MCF 10A (cell line): ENCODE results near the gene RPS15A. TPM values are rescaled to one million over a fixed set of nuclear protein-coding genes. Genes with fewer than 3 reads are reported as not detected.

Experiments
- BruUV-seq: library from RNA; stranded (reverse); fragments of 400-500 nt; replicated peaks from 2 replicates; lab custom pipeline; 2021; lab: Mats Ljungman, UMichigan
- CTCF ChIA-PET: fragments of 300-600 bp; sonication (Branson Sonifier 250); formaldehyde crosslinking; extraction: SDS; loops from one replicate; lab custom pipeline; 2021; ENCODE audit warnings: antibody characterized with exemption, inconsistent platforms; lab: Yijun Ruan, JAX
- POLR2A ChIA-PET: fragments of 300-600, 350-650 bp; sonication (Branson Sonifier 250); formaldehyde crosslinking; extraction: SDS; loops from one replicate; lab custom pipeline; 2020; ENCODE audit warnings: antibody characterized with exemption, inconsistent platforms; lab: Yijun Ruan, JAX
- DNase-seq: peaks from one replicate; pipeline ENCODE4 v3.0.0-alpha.2; 2018; ENCODE audit not compliant: unreplicated experiment
- H3K27ac Mint-ChIP-seq: one replicate; pipeline ENCODE4 v1.8.0; 2022; ENCODE audit warnings: mild to moderate bottlenecking, low read depth, mixed read lengths; ENCODE audit not compliant: unreplicated experiment
- H3K27me3 Mint-ChIP-seq: one replicate; pipeline ENCODE4 v1.8.0; 2022; ENCODE audit warnings: mixed read lengths; ENCODE audit not compliant: insufficient read depth, unreplicated experiment
- H3K36me3 Mint-ChIP-seq: one replicate; pipeline ENCODE4 v1.8.0; 2022; ENCODE audit warnings: mild to moderate bottlenecking, moderate library complexity, mixed read lengths; ENCODE audit not compliant: insufficient read depth, unreplicated experiment
- H3K4me1 Mint-ChIP-seq: one replicate; pipeline ENCODE4 v1.8.0; 2022; ENCODE audit warnings: mixed read lengths; ENCODE audit not compliant: insufficient read depth, unreplicated experiment
- H3K4me3 Mint-ChIP-seq: one replicate; pipeline ENCODE4 v1.8.0; 2022; ENCODE audit warnings: mild to moderate bottlenecking, moderate library complexity, mixed read lengths; ENCODE audit not compliant: unreplicated experiment
- H3K9me3 Mint-ChIP-seq: one replicate; pipeline ENCODE4 v1.8.0; 2022; ENCODE audit warnings: mixed read lengths; ENCODE audit not compliant: unreplicated experiment
- CTCF ChIP-seq: fragments of 200-600 bp; IDR thresholded peaks from one replicate; pipeline ENCODE4 v1.8.0; 2022; ENCODE audit warnings: antibody characterized with exemption, mild to moderate bottlenecking; ENCODE audit not compliant: unreplicated experiment
- intact Hi-C: fragments of 100-400 bp; cut with micrococcal nuclease; formaldehyde crosslinking; loops from 2 replicates; pipeline ENCODE4 v1.14.1; 2022
- total RNA-seq: library from RNA; stranded (reverse); gene quantifications from 2 replicates; pipeline ENCODE4 v1.2.3, GENCODE V29; 2022

The RPS15A gene
- total RNA-seq, 1 experiment from 2014 or later, result 1,431 TPM

- TF ChIP-seq CTCF, result no peak
- ChIA-PET CTCF (interaction anchor here (0.6 to 1.2 kb wide), 4 partner anchors 13 to 41 kb away, joined by 3 to 5 read pairs (median 4); no protein-coding TSS in a partner anchor), POLR2A (interaction anchor here (0.7 to 1.2 kb wide), 2 partner anchors 17 to 128 kb away, joined by 3 to 4 read pairs; no protein-coding TSS in a partner anchor)
- no TSS peak for BruUV-seq
- no peak for DNase-seq
- H3K4me3 Mint-ChIP-seq, result no peak overlapping the region
- no peaks in the 10 kb centered on the region for H3K27me3 Mint-ChIP-seq
- peaks cover 8% of the 10 kb centered on the region for H3K4me1 Mint-ChIP-seq
- intact Hi-C loops, result no loop called here
- H3K36me3 Mint-ChIP-seq, result peaks cover 99% of the 10 kb centered on the region
- no peak overlapping the region for H3K27ac Mint-ChIP-seq
- no peaks in the 10 kb centered on the region for H3K9me3 Mint-ChIP-seq
Observed at GRCh38 chr16:18834864-18835263, 44.7 kb upstream of the RPS15A start.

- ChIA-PET POLR2A (interaction anchor here (0.9 to 1.0 kb wide), 3 partner anchors 8 to 30 kb away, joined by 3 to 6 read pairs (median 4); no protein-coding TSS in a partner anchor), CTCF (interaction anchor here (0.5 to 2.0 kb wide), 6 partner anchors 9 to 667 kb away, joined by 3 to 7 read pairs (median 4); partner anchors contain the start of gene ARL6IP1)
- no peaks in the 10 kb centered on the region for H3K4me1 Mint-ChIP-seq
- no peak for DNase-seq
- no peak for TF ChIP-seq CTCF
- intact Hi-C loops, result no loop called here
- peaks cover 99% of the 10 kb centered on the region for H3K36me3 Mint-ChIP-seq
- no peaks in the 10 kb centered on the region for H3K9me3 Mint-ChIP-seq
- no TSS peak for BruUV-seq
- no peak overlapping the region for H3K27ac Mint-ChIP-seq
- H3K27me3 Mint-ChIP-seq, result no peaks in the 10 kb centered on the region
- H3K4me3 Mint-ChIP-seq, result no peak overlapping the region
Observed at GRCh38 chr16:18833707-18834505, 43.8 kb upstream of the RPS15A start.

- Mint-ChIP-seq H3K27me3 (no peaks in the 10 kb centered on the region), H3K4me3 (no peak overlapping the region), H3K27ac (no peak overlapping the region), H3K4me1 (no peaks in the 10 kb centered on the region), H3K9me3 (no peaks in the 10 kb centered on the region), H3K36me3 (peaks cover 99% of the 10 kb centered on the region)
- intact Hi-C loops, result no loop called here
- ChIA-PET CTCF (interaction anchor here (0.7 to 2.0 kb wide), 3 partner anchors 11 to 24 kb away, joined by 3 to 7 read pairs (median 3); no protein-coding TSS in a partner anchor), POLR2A (interaction anchor here (0.8 to 1.5 kb wide), 3 partner anchors 9 to 27 kb away, joined by 3 to 4 read pairs (median 3); no protein-coding TSS in a partner anchor)
- no peak for DNase-seq
- no peak for TF ChIP-seq CTCF
- BruUV-seq, result no TSS peak
Observed at GRCh38 chr16:18832613-18833012, 42.5 kb upstream of the RPS15A start.

GRCh38 chr16:18832006-18832405, 41.9 kb upstream of the RPS15A start:
- Mint-ChIP-seq H3K27me3 (no peaks in the 10 kb centered on the region), H3K36me3 (peaks cover 96% of the 10 kb centered on the region), H3K9me3 (no peaks in the 10 kb centered on the region), H3K4me1 (no peaks in the 10 kb centered on the region), H3K27ac (no peak overlapping the region), H3K4me3 (no peak overlapping the region)
- POLR2A ChIA-PET, result interaction anchor here (1.5 to 1.7 kb wide), 2 partner anchors 12 to 26 kb away, joined by 4 to 8 read pairs; no protein-coding TSS in a partner anchor
- TF ChIP-seq CTCF, result no peak
- no peak for DNase-seq
- CTCF ChIA-PET, result interaction anchor here (2.5 kb wide), 1 partner anchor 30 kb away, joined by 8 read pairs; the partner anchor contains the start of gene ARL6IP1
- BruUV-seq, result no TSS peak
- intact Hi-C loops, result no loop called here
